Measurements from ENCODE around the gene PTGS2. TPM values are rescaled to one million over a fixed set of nuclear protein-coding genes. Genes with fewer than 3 reads are reported as not detected.

Gene PTGS2
- total and polyA plus RNA-seq, 7 donors, result 0.03 to 0.53 (median 0.13) TPM

DNA sequence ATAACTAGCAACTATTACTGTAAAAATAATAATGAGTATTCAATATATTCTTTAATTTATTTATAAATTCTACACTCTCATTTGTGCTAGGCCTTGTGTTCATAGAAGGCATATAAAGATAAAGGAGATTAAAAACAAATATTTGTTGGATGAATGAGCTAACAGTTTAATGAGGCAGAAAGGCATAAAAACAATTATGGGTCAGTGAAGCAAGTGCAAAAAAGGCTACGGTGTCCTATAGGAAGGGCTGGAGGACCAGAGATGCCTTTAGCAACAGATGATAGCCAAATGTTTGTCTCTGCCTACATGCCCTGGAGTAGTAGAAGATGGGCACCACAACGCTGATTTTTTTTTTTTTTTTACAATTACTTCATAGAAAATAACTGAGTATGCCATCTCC is 45.7 kb downstream of the PTGS2 start:
- intact Hi-C loops (cut with DNase I), result no loop called here
- H3K36me3 ChIP-seq (ENCODE audit: insufficient read depth in 1 of 2, low read depth in 1 of 2), result no peaks in the 10 kb centered on the region
- ATAC-seq, result no peak
- no peaks in the 10 kb centered on the region for H3K9me3 ChIP-seq
- no peaks in the 10 kb centered on the region for H3K27me3 ChIP-seq (ENCODE audit: insufficient read depth in 3 of 3, low read length in 2 of 3)
- H3K27ac ChIP-seq, result no peak overlapping the region
- H3K4me1 ChIP-seq, result no peaks in the 10 kb centered on the region
- TF ChIP-seq, protein P1, sequence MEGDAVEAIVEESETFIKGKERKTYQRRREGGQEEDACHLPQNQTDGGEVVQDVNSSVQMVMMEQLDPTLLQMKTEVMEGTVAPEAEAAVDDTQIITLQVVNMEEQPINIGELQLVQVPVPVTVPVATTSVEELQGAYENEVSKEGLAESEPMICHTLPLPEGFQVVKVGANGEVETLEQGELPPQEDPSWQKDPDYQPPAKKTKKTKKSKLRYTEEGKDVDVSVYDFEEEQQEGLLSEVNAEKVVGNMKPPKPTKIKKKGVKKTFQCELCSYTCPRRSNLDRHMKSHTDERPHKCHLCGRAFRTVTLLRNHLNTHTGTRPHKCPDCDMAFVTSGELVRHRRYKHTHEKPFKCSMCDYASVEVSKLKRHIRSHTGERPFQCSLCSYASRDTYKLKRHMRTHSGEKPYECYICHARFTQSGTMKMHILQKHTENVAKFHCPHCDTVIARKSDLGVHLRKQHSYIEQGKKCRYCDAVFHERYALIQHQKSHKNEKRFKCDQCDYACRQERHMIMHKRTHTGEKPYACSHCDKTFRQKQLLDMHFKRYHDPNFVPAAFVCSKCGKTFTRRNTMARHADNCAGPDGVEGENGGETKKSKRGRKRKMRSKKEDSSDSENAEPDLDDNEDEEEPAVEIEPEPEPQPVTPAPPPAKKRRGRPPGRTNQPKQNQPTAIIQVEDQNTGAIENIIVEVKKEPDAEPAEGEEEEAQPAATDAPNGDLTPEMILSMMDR (IDR thresholded peaks at IDR 0.05), result no peak
- DNase-seq, result no peak
- H3K4me3 ChIP-seq, result no peak overlapping the region
- 88 to 90% (median 90%) methylated on average over 2 of the region's 2 CpGs for WGBS, 3 donors

DNA sequence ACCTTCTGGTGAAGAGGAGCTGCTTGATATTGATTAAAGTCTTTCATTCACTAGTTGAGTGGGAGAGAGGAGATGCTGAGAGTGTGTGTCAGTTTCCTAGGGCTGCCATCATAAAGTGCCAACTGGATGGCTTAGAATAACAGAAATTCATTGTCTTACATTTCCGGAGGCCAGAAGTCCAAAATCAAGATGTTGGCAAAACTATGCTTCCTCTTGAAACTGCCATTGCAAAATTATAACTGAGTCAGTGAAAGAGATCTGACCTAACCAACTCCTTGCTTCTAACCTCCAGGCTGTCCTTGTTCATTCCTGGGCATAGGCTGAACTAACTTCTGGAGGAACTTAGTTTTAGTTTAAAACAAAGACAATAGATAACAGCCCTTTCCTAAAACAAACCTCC is 47.1 kb downstream of the PTGS2 start:
- Histone ChIP-seq H3K27me3 (ENCODE audit: insufficient read depth in 3 of 3, low read length in 2 of 3) (no peaks in the 10 kb centered on the region), H3K4me3 (no peak overlapping the region), H3K27ac (no peak overlapping the region), H3K4me1 (no peaks in the 10 kb centered on the region), H3K9me3 (no peaks in the 10 kb centered on the region), H3K36me3 (ENCODE audit: insufficient read depth in 1 of 2, low read depth in 1 of 2) (no peaks in the 10 kb centered on the region)
- DNase-seq (no peak), ATAC-seq (no peak)
- TF ChIP-seq, protein P1 (IDR thresholded peaks at IDR 0.05), result no peak
- WGBS, 3 donors, result 83 to 89% (median 85%) methylated on average over 1 of the region's 1 CpG
- intact Hi-C loops (cut with DNase I), result no loop called here

DNA sequence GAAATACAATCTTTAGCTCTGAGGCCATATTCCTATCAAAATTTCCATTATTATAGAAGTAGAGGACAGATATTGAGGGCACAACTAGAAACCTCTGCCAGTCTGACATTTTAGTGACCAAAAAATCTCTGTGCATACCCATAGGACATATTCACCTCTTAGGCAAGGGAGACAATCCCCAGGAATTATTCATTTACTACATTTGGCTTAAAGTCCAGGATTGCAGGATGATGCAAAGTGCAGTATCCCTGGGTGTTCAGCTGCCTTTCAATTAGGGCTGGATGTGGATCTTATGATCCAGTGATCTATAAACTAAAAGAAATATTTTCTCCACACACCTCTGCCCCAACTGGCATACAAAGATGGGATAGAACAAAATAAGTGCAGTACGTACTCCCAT is 50.9 kb downstream of the PTGS2 start:
- H3K27ac ChIP-seq, result no peak overlapping the region
- no peak for DNase-seq
- H3K4me1 ChIP-seq, result no peaks in the 10 kb centered on the region
- WGBS, 3 donors, result 84 to 94% (median 86%) methylated on average over 1 of the region's 1 CpG
- no peak for ATAC-seq
- H3K36me3 ChIP-seq (ENCODE audit: insufficient read depth in 1 of 2, low read depth in 1 of 2), result no peaks in the 10 kb centered on the region
- H3K9me3 ChIP-seq, result no peaks in the 10 kb centered on the region
- TF ChIP-seq, protein P1 (IDR thresholded peaks at IDR 0.05), result no peak
- H3K27me3 ChIP-seq (ENCODE audit: insufficient read depth in 3 of 3, low read length in 2 of 3), result no peaks in the 10 kb centered on the region
- intact Hi-C loops (cut with DNase I), result no loop called here
- H3K4me3 ChIP-seq, result no peak overlapping the region

DNA sequence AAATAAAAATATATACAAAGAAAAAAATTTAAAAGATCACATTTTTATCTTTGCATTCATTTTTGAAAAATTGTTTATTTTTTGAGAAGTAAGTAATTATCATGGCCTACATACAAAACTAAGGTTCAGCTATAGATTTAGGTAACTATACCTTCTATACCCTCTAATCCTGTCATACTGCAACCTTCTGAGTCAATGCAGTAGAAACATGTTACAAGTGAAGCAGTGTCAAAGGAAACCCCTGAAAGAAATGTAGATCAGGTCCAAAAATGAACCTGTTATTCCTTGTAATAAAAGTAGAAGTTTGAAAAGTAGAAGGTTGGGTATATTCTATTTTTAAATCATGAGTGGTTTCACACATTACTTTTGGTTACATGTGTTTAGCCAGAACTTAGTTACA is 51.3 kb downstream of the PTGS2 start:
- Histone ChIP-seq H3K27ac (no peak overlapping the region), H3K4me3 (no peak overlapping the region), H3K4me1 (no peaks in the 10 kb centered on the region), H3K27me3 (ENCODE audit: insufficient read depth in 3 of 3, low read length in 2 of 3) (no peaks in the 10 kb centered on the region), H3K36me3 (ENCODE audit: insufficient read depth in 1 of 2, low read depth in 1 of 2) (no peaks in the 10 kb centered on the region), H3K9me3 (no peaks in the 10 kb centered on the region)
- DNase-seq (no peak), ATAC-seq (no peak)
- intact Hi-C loops (cut with DNase I), result no loop called here
- TF ChIP-seq, protein P1 (IDR thresholded peaks at IDR 0.05), result no peak

DNA sequence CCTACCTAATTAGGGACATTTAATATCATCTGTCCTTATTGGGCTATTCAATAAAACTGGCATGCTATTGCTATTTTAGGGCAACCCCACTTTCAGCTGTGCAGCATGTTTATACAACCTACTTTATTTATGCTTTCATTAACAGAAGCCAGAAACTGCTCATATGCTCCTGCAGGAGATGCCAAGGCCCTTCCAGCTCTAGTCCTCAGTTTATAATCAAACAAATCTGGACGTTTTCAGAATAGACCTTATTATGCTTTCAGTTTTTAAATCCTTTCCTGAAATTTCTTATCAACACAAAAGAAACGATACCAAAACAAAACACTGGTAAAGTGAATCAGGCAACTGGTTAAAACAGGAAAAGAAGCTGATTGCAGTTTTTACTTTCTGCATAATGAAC is 53.2 kb downstream of the PTGS2 start:
- H3K27ac ChIP-seq, result no peak overlapping the region
- H3K4me1 ChIP-seq, result no peaks in the 10 kb centered on the region
- H3K36me3 ChIP-seq (ENCODE audit: insufficient read depth in 1 of 2, low read depth in 1 of 2), result no peaks in the 10 kb centered on the region
- no peaks in the 10 kb centered on the region for H3K9me3 ChIP-seq
- DNase-seq (no peak), ATAC-seq (no peak)
- WGBS, 3 donors, result 39 to 43% (median 40%) methylated on average over 2 of the region's 2 CpGs
- H3K27me3 ChIP-seq (ENCODE audit: insufficient read depth in 3 of 3, low read length in 2 of 3), result no peaks in the 10 kb centered on the region
- H3K4me3 ChIP-seq, result no peak overlapping the region
- TF ChIP-seq, protein P1 (IDR thresholded peaks at IDR 0.05), result no peak
- intact Hi-C loops (cut with DNase I), result no loop called here

All from psoas muscle (tissue), 8 donors.